OCI-LY7 (cell line): ENCODE results near the gene CTBP1.

ENCODE experiments used
- EZH2phosphoT487 ChIP-seq: fragments of 200-600 bp; sonication (generic); IDR thresholded peaks from 2 replicates; pipeline ENCODE4 v1.6.1; 2018; ENCODE audit warnings: low read depth, borderline replicate concordance, mild to moderate bottlenecking, mixed run types, antibody characterized with exemption, low read length, moderate library complexity, mixed read lengths
- TF ChIP-seq, protein P1 (sequence below): fragments of 200-600 bp; sonication (generic); conservative IDR thresholded peaks from 2 replicates; pipeline ENCODE4 v1.5.1; 2014; ENCODE audit warnings: mild to moderate bottlenecking, antibody characterized with exemption, low read length, moderate library complexity, mixed read lengths

- TF ChIP-seq, protein P1, sequence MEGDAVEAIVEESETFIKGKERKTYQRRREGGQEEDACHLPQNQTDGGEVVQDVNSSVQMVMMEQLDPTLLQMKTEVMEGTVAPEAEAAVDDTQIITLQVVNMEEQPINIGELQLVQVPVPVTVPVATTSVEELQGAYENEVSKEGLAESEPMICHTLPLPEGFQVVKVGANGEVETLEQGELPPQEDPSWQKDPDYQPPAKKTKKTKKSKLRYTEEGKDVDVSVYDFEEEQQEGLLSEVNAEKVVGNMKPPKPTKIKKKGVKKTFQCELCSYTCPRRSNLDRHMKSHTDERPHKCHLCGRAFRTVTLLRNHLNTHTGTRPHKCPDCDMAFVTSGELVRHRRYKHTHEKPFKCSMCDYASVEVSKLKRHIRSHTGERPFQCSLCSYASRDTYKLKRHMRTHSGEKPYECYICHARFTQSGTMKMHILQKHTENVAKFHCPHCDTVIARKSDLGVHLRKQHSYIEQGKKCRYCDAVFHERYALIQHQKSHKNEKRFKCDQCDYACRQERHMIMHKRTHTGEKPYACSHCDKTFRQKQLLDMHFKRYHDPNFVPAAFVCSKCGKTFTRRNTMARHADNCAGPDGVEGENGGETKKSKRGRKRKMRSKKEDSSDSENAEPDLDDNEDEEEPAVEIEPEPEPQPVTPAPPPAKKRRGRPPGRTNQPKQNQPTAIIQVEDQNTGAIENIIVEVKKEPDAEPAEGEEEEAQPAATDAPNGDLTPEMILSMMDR = no peak
- no peak for TF ChIP-seq EZH2phosphoT487
These were observed 2.6 kb downstream of the CTBP1 start for GRCh38 chr4:1246111-1246881.
